Neural cell (in vitro differentiated cells): ENCODE data around the gene MAGI1. TPM values are rescaled to one million over a fixed set of nuclear protein-coding genes. Genes with fewer than 3 reads are reported as not detected.

Experiments used
- H2AFZ ChIP-seq: fragments of 200-600, 300-800 bp; sonication (generic), shearing (Covaris generic); 2 replicates; pipeline ENCODE4 v1.6.0; 2014; ENCODE audit warnings: low read depth, mild to moderate bottlenecking, antibody characterized with exemption, low read length, moderate library complexity
- H3F3A ChIP-seq: fragments of 200-600 bp; shearing (Covaris generic); 2 replicates; pipeline ENCODE4 v1.6.1; 2016; ENCODE audit warnings: mild to moderate bottlenecking, moderate library complexity, mixed read lengths, antibody characterized with exemption, low read length; ENCODE audit not compliant: insufficient read depth, poor library complexity, severe bottlenecking
- H3K27ac ChIP-seq: fragments of 200-600, 300-800 bp; sonication (generic), shearing (Covaris generic); 2 replicates; pipeline ENCODE4 v1.5.1; 2014; ENCODE audit warnings: mild to moderate bottlenecking, low read length, moderate library complexity
- H3K27me3 ChIP-seq: fragments of 300-800, 200-600 bp; sonication (generic), shearing (Covaris generic); 2 replicates; pipeline ENCODE4 v1.6.0; 2014; ENCODE audit warnings: mild to moderate bottlenecking, low read depth, low read length, moderate library complexity; ENCODE audit not compliant: insufficient read depth
- H3K36me3 ChIP-seq: fragments of 300-800, 200-600 bp; sonication (generic), shearing (Covaris generic); 2 replicates; pipeline ENCODE4 v1.5.1; 2014; ENCODE audit warnings: mild to moderate bottlenecking, antibody characterized with exemption, low read length, moderate library complexity; ENCODE audit not compliant: insufficient read depth
- H3K4me2 ChIP-seq: fragments of 300-800, 200-600 bp; sonication (generic), shearing (Covaris generic); 2 replicates; pipeline ENCODE4 v1.6.0; 2014; ENCODE audit warnings: mild to moderate bottlenecking, low read length
- H3K4me3 ChIP-seq: fragments of 300-800, 200-600 bp; sonication (generic), shearing (Covaris generic); 2 replicates; pipeline ENCODE4 v1.5.1; 2014; ENCODE audit warnings: mild to moderate bottlenecking, low read length, moderate library complexity
- H3K79me2 ChIP-seq: fragments of 200-600 bp; shearing (Covaris generic); replicated peaks from 2 replicates; pipeline ENCODE4 v1.6.0; 2014; ENCODE audit warnings: mild to moderate bottlenecking, low read length, moderate library complexity; ENCODE audit not compliant: insufficient read depth
- H3K9ac ChIP-seq: fragments of 300-800, 200-600 bp; sonication (generic), shearing (Covaris generic); 2 replicates; pipeline ENCODE4 v1.6.1; 2016; ENCODE audit warnings: mild to moderate bottlenecking, low read length, mixed read lengths
- H3K9me2 ChIP-seq: fragments of 200-600 bp; shearing (Covaris generic); 2 replicates; pipeline ENCODE4 v1.6.1; 2016; ENCODE audit warnings: mild to moderate bottlenecking, low read length, mixed read lengths; ENCODE audit not compliant: insufficient read depth
- H3K9me3 ChIP-seq: fragments of 200-600, 300-800 bp; sonication (generic), shearing (Covaris generic); 2 replicates; pipeline ENCODE4 v1.6.1; 2016; ENCODE audit warnings: mild to moderate bottlenecking, mixed run types, low read length, moderate library complexity, mixed read lengths
- H4K20me1 ChIP-seq: fragments of 200-600 bp; shearing (Covaris generic); 2 replicates; pipeline ENCODE4 v1.6.1; 2016; ENCODE audit warnings: mild to moderate bottlenecking, mixed run types; ENCODE audit not compliant: insufficient read depth
- CTCF ChIP-seq: fragments of 450-650 bp; IDR thresholded peaks from 2 replicates; pipeline ENCODE4 v1.5.1; 2014; ENCODE audit warnings: antibody characterized with exemption, mild to moderate bottlenecking, moderate library complexity; ENCODE audit not compliant: poor library complexity, severe bottlenecking
- EP300 ChIP-seq: fragments of 450-650 bp; conservative IDR thresholded peaks from 2 replicates; pipeline ENCODE4 v1.6.1; 2014; ENCODE audit warnings: antibody characterized with exemption, mild to moderate bottlenecking, moderate library complexity; ENCODE audit not compliant: poor library complexity, severe bottlenecking
- EZH2 ChIP-seq: fragments of 200-600, 300-800 bp; shearing (Covaris generic), sonication (generic); IDR thresholded peaks from 2 replicates; pipeline ENCODE4 v1.6.1; 2014; ENCODE audit warnings: antibody characterized with exemption, low read length, borderline replicate concordance, mild to moderate bottlenecking; ENCODE audit not compliant: insufficient read depth, poor library complexity, severe bottlenecking
- MXI1 ChIP-seq: fragments of 450-650 bp; conservative IDR thresholded peaks from 2 replicates; pipeline ENCODE4 v1.6.1; 2014; ENCODE audit warnings: antibody characterized with exemption, mild to moderate bottlenecking; ENCODE audit not compliant: poor library complexity, severe bottlenecking
- POLR2AphosphoS5 ChIP-seq: IDR thresholded peaks from 2 replicates; pipeline ENCODE4 v1.6.1; 2012
- RAD21 ChIP-seq: fragments of 450-650 bp; conservative IDR thresholded peaks from 2 replicates; pipeline ENCODE4 v1.6.1; 2014; ENCODE audit warnings: antibody characterized with exemption, mild to moderate bottlenecking, moderate library complexity
- REST ChIP-seq: IDR thresholded peaks from 2 replicates; pipeline ENCODE4 v1.6.1; 2012; ENCODE audit warnings: borderline replicate concordance
- SMC3 ChIP-seq: fragments of 450-650 bp; conservative IDR thresholded peaks from 2 replicates; pipeline ENCODE4 v1.6.1; 2014; ENCODE audit warnings: antibody characterized with exemption, mild to moderate bottlenecking, moderate library complexity; ENCODE audit not compliant: poor library complexity
- TAF1 ChIP-seq: IDR thresholded peaks from 2 replicates; pipeline ENCODE4 v1.6.1; 2012; ENCODE audit warnings: low read depth
- polyA plus RNA-seq: library from polyadenylated mRNA; depleted of rRNA; stranded (reverse); fragments of >200 nt; gene quantifications from 2 replicates; pipeline ENCODE4 v1.2.3, GENCODE V29; 2014

Gene MAGI1
- polyA plus RNA-seq, 1 donor from 2014 or later: 44.7 TPM

GRCh38 chr3:65639444-65639843 is 399.3 kb downstream of the MAGI1 start:
- no peaks in the 10 kb centered on the region for H3K36me3 ChIP-seq
- no peaks in the 10 kb centered on the region for H4K20me1 ChIP-seq
- no peak overlapping the region for H3K4me3 ChIP-seq
- no peak overlapping the region for H3K4me2 ChIP-seq
- H3K27me3 ChIP-seq: no peaks in the 10 kb centered on the region
- H3K79me2 ChIP-seq: no peaks in the 10 kb centered on the region
- no peak overlapping the region for H2AFZ ChIP-seq
- H3K9me3 ChIP-seq: no peaks in the 10 kb centered on the region
- no peaks in the 10 kb centered on the region for H3F3A ChIP-seq
- TF ChIP-seq EZH2 (no peak), SMC3 (no peak), EP300 (no peak), RAD21 (no peak), MXI1 (no peak), TAF1 (no peak), REST (no peak), CTCF (no peak), POLR2AphosphoS5 (no peak)
- no peak overlapping the region for H3K27ac ChIP-seq
- H3K9me2 ChIP-seq: no peaks in the 10 kb centered on the region
- no peak overlapping the region for H3K9ac ChIP-seq

GRCh38 chr3:65638301-65638700 is 400.4 kb downstream of the MAGI1 start:
- H3K4me3 ChIP-seq: no peak overlapping the region
- no peak overlapping the region for H3K9ac ChIP-seq
- H3K9me3 ChIP-seq: no peaks in the 10 kb centered on the region
- H3K27ac ChIP-seq: no peak overlapping the region
- H2AFZ ChIP-seq: no peak overlapping the region
- H3F3A ChIP-seq: no peaks in the 10 kb centered on the region
- no peaks in the 10 kb centered on the region for H3K79me2 ChIP-seq
- H3K27me3 ChIP-seq: no peaks in the 10 kb centered on the region
- H4K20me1 ChIP-seq: no peaks in the 10 kb centered on the region
- no peak for TF ChIP-seq TAF1
- no peak for TF ChIP-seq MXI1
- no peak for TF ChIP-seq SMC3
- no peak for TF ChIP-seq POLR2AphosphoS5
- no peak for TF ChIP-seq EP300
- no peak for TF ChIP-seq EZH2
- TF ChIP-seq RAD21: no peak
- TF ChIP-seq REST: no peak
- H3K36me3 ChIP-seq: no peaks in the 10 kb centered on the region
- no peak overlapping the region for H3K4me2 ChIP-seq
- no peaks in the 10 kb centered on the region for H3K9me2 ChIP-seq
